ENCODE results near the gene ZNRD2.

Gene ZNRD2

DNA sequence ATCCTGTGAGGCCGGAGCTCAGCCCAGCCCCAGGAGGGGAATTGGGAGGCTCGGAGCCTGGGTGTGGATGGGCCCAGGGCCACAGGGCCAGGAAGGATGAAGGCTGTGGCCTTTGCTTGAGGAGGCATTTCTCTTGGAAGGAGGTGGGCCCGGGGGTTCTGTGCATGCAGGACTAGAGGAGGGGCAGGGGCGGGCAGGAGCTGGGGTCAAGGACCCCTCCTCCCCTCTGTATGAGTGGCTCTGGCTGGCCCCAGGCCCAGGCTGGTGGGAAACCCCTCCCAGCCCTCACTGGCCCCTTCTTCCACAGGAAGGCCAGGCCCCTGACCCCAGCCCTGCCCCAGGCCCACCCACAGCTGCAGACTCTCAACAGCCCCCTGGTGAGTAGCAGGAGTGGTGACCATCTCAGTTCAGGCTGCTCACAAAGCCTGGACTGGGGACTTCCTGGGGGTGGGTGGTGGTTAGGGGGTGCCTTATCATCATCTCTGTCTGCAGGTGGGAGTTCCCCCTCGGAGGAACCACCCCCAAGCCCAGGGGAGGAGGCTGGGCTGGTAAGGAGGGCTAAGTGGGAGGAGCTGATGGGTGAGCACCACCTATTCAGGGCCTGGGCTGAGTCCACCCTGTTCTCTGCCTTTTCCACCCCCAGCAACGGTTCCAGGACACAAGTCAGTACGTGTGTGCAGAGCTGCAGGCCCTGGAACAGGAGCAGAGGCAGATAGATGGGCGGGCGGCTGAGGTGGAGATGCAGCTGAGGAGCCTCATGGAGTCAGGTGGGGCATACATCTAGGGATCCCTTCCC is 19.4 kb downstream of the ZNRD2 start:
- FAIRE-seq, result no peak

DNA sequence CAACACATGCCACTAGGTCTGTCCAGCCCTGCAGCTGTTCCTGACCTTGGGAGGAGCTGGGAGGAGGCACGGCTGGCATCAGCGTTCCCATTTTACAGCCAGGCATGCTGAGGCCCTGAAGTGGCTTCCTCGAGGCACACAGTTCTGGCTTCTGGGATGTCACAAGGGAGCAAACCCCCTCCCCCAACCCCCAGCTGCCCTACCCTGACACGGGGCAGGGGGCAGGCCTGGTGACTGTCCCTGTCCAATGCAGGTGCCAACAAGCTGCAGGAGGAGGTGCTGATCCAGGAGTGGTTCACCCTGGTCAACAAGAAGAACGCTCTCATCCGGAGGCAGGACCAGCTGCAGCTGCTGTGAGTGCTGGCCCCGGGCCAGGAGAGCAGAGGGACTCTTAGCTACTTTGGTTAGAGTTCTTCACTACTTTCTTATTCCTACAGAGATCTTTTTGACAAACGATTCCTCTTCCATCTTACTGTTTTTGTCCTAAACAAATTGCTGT is 20.0 kb downstream of the ZNRD2 start:
- FAIRE-seq, result no peak

DNA sequence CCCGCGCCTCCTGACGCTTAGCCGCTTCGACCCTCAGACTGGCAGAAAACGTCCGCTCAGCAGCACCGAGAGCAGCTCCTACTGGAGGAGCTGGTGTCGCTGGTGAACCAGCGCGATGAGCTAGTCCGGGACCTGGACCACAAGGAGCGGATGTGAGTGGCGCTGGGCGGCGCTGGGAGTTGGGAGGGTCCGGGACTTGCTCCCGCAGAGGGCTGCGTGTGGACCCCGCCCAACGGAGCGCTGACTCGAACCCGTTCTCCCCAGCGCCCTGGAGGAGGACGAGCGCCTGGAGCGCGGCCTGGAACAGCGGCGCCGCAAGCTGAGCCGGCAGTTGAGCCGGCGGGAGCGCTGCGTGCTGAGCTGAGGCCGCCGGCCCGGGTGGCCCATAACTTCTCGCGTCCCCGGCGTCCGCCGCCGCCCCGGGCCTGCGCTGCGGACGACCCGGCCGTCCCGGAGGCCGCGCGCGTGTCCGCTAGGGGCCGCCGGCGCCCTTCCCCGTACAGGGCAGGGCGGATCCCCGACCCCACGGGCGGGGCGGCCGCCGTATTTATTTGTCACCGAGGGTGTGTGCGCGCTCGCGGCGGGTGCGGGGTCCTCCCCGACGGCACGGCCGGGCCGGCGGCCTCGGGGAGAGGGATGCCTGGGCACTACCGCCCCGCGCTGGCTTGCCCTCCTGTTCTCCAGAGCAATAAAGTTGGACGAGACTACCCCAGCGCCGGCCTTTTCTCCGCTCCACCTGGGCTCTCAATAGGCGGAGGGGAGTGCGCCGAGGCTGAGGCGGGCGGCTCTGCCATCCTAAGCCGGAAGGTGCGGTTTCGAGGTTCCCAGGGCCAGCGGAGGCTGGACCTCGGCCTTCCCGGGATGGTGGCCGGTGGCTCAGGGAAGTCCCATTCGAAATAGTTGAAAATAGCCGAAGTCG is 21.9 kb downstream of the ZNRD2 start:
- FAIRE-seq, result no peak

DNA sequence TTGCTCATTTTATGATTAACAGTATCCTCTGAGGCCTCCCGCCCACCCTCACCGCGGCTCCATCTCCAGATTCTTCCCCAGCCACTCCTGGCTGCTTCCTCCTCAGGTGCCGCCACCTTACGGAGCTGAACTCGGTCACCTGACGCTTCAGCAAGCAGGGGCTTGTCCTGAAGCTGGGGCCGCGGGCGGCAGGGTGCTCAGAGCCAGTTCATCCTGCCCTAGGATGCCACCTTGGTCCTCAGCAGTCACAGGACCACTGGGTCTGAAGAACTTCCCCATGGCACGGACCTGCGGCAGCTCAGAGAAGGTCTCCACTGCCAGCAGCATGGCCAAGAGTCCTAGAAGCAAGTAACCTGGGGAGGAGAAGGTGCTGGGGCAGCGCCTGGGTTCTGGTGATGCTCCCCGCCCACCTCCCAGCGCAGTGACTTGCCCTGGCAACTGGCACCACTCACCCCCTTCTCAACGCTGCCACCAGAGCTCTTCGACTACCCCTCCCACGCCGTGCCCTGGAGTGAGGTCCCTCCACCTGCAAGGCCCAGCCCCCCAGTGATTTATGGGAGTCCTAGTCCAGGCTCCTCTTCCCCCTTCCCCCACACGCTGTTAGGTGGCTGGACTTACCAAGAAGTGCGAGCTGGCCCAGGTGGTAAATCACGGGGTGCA is 22.7 kb downstream of the ZNRD2 start:
- FAIRE-seq, result no peak

DNA sequence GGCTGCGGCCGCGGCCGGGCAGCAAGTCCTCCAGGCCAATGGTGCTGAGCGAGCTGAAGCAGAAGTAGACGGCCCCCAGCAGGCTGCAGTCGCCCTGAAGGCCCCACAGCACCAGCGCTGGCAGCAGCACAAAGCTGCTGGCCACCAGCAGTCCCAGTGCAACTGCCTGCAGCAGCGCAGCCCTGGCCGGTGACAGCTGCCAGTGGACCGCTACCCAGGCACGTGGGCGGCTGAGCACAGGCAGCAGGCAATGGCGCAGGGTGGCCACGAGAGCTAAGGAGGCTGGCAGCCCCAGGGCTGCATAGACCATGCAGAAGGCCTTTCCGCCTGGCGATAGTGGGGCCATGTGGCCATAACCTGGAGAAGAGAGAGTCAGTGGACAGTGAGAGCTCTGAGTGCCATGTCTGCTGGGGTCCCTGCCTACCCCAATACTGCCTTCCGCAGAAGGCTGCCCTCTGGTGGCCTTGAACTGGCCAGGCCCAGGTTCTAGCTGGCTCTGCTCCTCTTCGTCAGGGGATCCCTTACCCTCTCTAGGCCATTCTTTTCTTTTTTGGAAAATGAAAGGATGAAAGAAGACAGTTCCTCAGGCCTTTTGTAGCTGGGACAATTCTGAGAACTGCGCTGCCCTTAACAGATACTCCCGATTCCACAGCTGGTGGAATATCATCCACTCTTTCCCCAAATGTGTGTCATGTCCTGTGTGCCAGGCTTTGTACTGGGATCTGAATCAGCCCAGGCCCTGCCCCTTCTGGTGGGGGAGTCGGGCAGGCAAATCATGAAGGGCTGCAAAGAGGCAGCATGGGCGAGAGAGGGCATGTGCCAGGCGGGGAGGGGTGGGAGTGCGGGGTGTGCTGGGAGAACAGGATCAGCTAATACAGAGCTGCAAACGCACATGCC is 23.5 kb downstream of the ZNRD2 start:
- no peak for FAIRE-seq

DNA sequence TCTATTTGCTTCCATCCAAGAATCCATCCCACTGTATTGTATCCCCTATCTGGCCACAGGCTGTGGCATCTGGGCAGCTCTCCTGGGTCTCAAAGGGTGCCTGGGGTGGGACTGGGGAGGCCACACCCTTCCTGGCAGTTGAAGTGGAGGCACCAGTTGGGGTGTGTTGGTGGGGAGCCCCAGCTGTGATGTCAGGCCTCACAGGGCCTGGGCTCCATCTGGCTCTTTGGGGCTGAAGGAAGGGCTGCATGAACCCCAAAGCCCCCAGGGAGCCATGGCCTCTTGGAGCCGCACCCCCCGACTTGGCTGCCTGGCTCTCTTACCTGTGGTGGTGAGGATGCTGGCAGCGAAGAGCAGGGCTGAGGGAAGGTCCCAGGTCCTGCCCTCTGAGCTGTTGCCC is 24.9 kb downstream of the ZNRD2 start:
- no peak for FAIRE-seq

DNA sequence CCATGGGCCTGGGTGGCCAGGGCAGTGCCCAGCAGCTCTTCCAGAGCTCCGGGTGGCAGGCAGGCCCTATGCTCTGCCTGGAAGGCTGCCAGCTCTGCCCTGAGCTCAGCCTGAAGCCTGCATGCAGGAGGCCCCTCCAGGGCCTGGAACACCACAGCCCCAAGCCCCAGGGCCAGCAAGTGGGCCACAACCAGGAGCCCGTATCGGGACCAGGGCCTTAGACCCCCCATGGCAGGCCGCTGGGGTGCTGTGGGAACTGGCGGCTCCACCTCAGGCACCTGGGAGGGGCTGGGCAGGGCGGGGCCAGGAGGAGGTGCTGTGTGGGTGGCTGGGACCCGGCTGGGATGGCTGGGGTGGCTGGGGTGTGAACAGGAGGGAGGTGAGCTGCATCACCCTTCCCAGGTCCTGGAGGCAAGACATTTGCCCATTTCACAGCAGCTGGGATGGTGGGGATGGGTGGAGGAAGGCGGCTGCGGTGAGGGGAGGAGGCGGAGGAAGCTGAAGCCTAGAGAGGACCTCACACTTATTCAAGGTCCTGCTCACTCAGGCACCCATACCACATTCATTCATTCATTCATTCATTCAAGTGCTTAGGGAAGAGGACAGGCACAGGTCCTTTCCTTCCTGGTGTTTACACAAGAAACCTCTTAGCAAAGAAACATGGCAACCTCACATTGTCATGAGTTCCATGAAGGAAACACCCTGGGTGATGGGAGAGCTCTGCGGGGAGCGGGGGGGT is 25.4 kb downstream of the ZNRD2 start, which contains the start of gene KCNK7:
KCNK7 (minus strand) TSS at position 258 of the 739 bp plus-strand sequence; CDS start at position 230, 28 bp downstream.
- FAIRE-seq, result no peak

DNA sequence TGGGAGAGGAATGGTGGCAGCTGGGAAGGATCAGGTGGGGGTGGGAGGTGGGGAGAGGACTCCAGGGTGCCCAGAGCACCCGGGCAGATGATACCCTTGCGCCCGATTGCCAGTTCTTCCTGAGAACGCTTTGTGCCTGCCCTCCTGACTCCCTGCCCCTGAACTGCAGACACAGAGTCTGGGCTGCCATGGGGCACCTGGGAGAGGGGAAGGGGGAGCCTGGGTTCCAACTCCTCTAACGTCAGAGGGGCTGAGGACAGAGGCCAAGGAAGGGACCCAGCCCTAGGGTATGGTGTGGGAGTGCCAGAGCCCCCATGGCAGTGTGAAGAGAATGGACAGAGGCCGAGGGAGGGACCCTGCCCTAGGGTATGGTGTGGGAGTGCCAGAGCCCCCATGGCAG is 26.2 kb downstream of the ZNRD2 start:
- no peak for FAIRE-seq

DNA sequence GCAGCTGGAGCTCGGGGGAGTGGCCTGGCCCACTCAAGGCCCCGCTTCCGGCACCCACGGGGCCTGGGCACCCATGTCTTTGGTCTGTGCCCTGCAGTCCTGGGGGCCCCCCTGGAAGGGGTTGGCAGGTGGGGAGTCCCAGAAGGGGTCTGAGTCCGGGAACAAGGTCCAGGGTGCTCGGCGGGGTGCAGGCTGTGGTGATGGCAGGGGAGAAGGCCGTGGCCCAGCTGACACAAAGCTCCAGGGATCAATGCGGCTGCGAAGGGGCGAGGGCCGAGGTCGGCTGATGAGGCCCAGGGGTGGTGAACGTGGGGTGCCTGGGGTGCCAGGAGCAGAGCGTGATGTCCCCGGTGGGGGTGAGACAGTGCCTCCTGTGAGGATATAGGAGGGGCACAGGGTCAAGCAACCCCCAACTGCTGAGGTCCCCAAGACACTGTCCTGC is 28.0 kb downstream of the ZNRD2 start:
- FAIRE-seq, result no peak

DNA sequence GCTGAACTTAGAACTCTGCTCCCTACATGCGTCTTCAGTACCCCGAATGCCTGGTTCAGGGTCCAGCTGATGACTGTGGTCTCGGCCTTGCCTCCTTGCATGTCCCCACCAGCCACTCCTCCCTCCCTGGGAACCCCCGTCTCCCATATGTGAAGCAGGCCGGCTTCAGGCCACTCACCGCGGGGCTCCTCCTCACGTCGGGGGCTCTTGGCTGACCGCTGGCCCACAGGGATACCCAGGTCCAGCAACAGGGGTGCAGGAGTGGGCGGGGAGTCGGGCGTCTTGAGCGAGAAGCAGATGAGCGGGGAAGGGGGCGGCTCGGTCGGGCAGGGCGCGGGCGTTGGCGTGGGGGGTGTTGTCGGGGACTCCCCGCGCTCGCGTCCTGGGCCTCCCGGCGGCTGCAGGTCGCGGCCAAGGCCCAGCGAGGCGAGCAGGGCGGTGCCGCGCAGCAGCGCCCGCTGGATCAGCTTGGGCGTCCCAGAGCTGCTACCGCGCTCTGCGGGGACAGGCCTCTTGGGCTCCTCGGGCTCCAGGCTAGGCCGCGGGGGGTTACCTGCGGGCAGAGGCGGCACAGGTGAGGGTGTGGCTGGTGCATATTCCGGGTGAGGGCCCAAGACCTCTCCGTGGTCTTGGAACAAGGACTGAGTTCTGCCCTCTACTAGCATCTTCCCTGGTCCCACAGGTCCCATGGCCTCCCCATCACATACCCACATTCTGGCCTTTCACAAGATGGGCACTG is 29.1 kb downstream of the ZNRD2 start:
- FAIRE-seq, result no peak

DNA sequence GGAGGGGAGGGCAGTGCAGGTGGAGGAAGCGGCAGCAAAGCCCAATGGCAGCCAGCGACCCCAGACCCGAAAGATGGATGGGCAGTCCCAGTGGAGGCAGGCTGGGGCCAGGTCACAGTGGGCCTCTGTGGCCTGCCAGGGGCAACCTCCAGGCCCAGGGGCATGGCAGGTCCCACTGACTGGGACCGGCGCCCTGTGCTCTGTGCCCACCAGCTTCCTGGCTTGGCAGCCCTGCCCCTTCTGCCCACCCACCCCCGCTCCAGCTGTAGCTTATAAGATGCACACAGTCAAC is 29.6 kb downstream of the ZNRD2 start:
- no peak for FAIRE-seq

DNA sequence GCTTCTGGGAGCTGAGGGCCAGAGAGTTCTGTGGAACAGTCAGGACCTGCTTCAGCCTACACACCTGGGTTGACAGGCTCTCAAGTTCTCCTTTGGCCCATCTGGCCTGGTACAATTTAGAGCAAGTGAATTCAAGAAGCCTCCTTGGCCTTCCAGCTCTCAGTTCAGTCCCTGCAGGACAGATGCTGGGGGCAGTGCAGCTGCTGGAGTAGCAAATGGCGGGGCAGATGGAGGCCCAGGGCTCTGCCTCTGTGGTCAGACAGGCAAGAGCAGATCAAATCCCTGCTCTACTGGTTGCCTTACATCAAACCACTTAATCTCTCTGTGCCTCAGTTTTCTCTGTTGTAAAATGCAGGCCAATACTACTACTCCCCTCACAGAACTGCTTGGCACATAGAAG is 34.0 kb downstream of the ZNRD2 start:
- FAIRE-seq, result no peak

DNA sequence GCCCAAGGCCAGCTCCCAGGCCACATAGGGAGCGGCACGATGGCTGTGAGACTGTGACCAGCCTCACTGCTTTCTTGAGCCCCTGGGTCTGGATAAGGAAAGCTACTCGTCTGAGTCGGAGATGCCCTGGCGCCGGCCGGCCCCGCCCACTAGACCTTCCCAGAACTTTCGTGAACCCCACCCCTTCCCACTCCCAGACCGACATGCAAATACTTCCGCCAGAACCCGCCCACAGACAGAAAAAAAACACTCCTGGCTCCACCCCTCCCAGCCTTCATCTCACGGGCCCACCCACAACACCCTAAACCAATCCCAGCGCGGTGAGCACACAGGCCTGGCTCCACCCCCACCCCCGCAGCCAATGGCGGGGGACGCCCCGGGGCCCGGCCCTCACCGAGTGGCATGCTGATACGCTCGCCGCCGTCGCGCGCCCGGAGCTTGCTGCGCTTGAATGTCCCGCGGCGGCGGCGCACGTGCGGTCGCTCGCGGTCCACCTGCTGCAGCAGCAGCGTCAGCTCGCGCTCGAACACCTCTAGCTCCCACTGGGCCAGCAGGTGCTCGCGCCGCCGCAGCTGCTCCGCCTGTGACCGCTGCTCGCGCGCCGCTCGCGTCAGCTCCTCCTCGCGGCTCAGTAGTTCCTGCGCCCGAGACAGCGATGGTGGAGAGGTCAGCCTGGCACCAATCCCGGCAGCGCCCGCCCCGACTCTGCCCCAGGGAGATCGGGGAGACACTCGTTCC is 36.8 kb downstream of the ZNRD2 start:
- FAIRE-seq, result peak; percentile 87

DNA sequence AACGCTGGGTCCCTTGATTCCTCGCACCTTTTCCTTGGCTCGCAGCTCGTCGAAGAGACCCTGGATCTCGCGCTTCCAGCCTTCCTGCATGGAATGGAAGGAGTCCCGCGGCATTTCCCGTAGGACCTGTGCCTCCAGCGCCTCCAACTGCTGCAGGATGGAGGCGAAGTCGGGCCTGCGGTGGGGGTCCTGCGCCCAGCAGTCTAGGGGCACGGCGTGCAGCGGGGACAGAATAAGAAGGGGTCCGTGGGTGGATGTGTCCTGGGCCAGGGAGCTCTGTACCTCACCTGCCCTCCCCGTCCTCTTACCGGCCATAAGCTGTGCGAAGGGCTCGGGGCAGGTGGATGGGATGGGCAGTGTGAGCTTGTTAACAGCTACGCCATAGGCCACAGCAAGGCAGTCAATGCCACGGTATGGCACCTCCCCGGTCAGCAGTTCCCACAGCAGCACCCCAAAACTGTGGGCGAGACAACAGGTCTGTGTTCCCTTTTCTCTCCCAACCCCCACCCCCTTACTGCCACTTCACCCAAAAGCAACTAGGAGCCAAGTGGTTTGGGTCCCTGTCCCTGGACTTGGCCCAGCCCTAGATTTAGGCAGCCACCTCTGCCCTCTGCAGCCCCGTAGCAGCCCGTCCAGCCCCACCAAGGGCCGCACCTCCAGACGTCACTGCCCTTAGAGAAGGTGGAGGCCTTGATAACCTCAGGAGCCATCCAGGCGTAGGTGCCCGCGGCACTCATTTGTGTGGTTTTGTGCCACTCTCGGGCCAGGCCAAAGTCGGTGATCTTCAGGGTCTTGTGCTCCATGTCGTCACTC is 37.5 kb downstream of the ZNRD2 start:
- FAIRE-seq, result no peak

DNA sequence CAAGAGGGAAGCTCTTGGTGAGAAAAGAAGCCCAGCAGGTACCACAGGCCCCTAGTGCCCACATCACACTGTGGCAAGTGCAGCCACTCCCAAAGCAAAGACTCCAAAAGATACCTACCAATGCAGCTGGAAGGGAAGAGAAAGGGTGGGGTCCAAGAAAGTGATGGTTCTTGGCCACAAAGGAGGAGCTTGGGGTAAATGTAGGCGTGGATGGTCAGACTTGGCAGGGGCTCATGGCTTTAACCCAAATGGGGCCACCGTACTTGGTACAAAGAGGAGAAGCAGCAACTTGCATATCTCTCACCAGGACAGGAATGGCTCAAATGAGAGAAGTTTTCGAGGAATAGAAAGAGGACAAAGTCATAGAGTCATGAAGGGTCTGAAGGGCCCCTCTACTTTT is 39.0 kb downstream of the ZNRD2 start:
- FAIRE-seq, result no peak

DNA sequence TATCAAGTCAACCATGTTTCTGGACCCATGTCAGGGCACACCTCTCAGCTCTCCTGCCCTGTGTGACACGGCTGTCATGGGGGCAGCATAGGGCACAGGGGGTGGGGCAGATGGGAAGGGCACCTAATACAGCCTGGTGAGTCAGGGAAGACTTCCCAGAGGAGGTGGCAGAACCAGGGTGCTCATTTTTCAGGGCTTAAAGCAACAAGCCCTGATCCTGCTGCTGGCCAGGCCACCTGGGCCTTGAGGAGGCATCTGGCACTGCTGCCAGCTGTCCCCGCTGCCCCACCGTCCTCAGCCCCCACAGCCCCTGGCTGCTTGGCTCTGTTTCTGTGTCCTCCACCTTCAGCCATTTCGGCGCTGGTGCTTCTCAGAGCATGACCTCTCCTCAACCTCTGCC is 39.4 kb downstream of the ZNRD2 start:
- no peak for FAIRE-seq

DNA sequence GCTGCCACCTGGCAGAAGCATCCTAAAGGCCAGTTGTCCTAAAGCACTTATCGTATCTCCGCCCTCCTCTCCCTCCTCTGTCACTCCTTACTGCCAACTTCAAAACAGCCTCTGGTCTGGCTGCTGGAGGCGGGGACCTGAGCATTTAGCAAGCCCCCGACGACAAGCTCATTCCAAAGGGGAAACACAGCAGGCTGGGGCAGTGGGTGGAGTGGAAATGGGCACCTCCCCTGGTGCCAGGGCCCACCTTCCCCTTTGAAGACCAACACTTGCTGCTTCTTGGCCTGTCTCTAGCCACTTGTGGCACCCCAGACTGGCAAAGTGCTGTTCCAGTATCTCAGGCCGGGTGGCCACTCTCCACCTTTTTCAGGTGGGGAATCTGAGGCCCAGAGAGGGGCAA is 40.1 kb downstream of the ZNRD2 start:
- no peak for FAIRE-seq

DNA sequence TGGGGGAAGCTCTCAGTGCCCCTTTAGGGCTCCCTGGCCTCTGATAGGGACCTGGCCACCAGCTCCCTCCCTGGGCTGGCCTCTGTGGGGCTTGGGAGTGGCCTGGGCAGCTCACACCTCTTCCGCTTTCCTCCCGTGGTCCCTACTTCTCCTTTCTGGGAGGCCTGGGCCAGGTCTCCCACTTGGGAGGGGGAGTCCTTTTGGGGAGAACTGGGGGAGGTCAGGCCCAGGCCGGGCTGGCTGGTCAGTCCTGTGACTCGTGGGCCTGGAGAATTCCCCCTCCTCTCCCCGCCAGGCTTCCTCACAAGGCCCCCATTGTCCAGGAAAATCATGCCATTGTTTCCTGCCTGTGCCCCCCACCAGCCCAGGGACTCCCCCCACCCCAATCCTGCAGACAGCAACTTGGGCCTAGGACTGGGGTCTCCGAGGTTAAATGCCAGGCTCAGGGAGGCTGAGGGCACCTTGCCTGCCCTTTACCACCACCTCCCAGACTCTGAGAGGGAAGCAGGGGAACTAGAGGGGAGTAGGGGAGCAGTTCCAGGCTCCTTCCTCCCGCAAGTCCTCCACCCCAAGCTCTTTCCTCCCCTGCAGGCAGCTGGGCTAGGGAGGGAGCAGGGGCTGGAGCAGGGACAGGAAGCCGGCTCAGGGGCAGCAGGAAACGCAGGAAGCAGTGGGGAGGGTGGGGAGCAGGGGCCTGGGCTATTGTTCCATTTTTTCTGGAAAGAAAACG is 40.9 kb downstream of the ZNRD2 start:
- no peak for FAIRE-seq
